Muscle of leg (tissue), 11 donors: Measurements from ENCODE around the gene TMX2. TPM values are rescaled to one million over a fixed set of nuclear protein-coding genes. Genes with fewer than 3 reads are reported as not detected.

Experiments
- DNase-seq: peaks from one replicate; pipeline ENCODE4 v3.0.0; 2013
- H3K27ac ChIP-seq: one replicate; pipeline ENCODE4 v1.5.1; 2013; ENCODE audit warnings: mild to moderate bottlenecking, low read length, control low read depth
- H3K27me3 ChIP-seq: one replicate; pipeline ENCODE4 v1.6.1; 2013; ENCODE audit warnings: low read length; ENCODE audit not compliant: control insufficient read depth, insufficient read depth
- H3K36me3 ChIP-seq: one replicate; pipeline ENCODE4 v1.6.1; 2013; ENCODE audit warnings: low read length; ENCODE audit not compliant: control insufficient read depth, insufficient read depth
- H3K4me1 ChIP-seq: one replicate; pipeline ENCODE4 v1.6.1; 2013; ENCODE audit warnings: low read length; ENCODE audit not compliant: control insufficient read depth, insufficient read depth
- H3K4me3 ChIP-seq: one replicate; pipeline ENCODE4 v1.5.1; 2013; ENCODE audit warnings: low read length, control low read depth
- H3K9me3 ChIP-seq: replicated peaks from 2 replicates; pipeline ENCODE4 v1.6.1; 2013; ENCODE audit warnings: low read depth, low read length; ENCODE audit not compliant: control insufficient read depth
- WGBS: methylation state at CpG from one replicate; pipeline ENCODE4 v1.1.5; 2013; ENCODE audit warnings: missing lambda C conversion rate; ENCODE audit not compliant: insufficient coverage; 5-methylcytosine and 5-hydroxymethylcytosine counted together
- polyA plus RNA-seq, 8 donors: library from polyadenylated mRNA; unstranded; fragments of 120-200 nt; gene quantifications; one replicate each; pipeline versions ENCODE4 v1.2.1 to v1.2.3, GENCODE V29; 2013; ENCODE audit warnings: inconsistent platforms in 1 of 8, low replicate concordance in 1 of 8; ENCODE audit not compliant: insufficient read length in 8 of 8, insufficient read depth in 1 of 8
- total RNA-seq: library from RNA; stranded (reverse); fragments of 120-200 nt; gene quantifications from one replicate; pipeline ENCODE4 v1.2.4, GENCODE V29; 2013

TMX2 gene
- total and polyA plus RNA-seq, 9 donors, result 45.8 to 55.3 (median 53.7) TPM

DNA sequence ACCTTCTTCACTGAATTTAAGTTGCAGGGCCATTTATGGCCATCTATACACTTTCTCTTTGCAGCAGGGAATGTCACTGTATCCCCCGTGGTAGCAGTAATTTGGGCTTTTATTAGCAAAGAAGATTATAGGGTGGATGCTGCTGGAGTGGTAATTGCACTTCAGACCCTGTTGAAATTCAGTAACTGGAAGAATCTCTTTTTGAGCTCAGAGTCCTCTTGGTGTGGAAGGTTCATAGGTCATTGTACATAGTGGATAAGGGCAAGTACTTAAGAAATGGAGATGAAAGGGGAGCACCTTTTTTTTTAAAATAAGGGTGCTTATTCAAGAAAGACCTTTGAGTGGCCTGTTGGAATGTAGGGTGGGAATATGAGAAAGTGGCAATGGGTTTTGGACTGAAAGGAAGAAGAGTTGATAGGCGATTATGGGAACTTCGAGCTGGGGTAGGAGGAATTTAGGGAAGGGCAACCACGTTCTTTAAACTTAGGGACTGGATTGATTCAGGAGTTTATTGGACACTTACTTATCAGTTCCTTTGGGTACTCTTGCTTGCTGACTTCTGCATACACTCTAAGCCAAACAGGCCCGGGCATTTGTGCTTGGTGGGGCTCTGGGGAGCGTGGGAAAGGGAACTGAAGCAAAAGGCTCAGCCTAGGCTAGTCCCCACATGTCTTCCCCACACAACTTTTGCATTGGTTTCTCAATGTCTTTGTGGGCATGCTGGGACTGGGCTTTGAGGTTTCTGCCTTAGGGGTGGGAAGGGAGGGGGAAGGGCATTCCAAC lies 75.7 kb downstream of the TMX2 start:
- H3K9me3 ChIP-seq, result no peaks in the 10 kb centered on the region
- H3K4me3 ChIP-seq, result no peak overlapping the region
- peak; percentile 39 for DNase-seq
- H3K36me3 ChIP-seq, result peaks cover 21% of the 10 kb centered on the region
- WGBS, result 61% methylated on average over 3 of the region's 6 CpGs
- H3K4me1 ChIP-seq, result peaks cover 9% of the 10 kb centered on the region
- H3K27ac ChIP-seq, result no peak overlapping the region
- no peaks in the 10 kb centered on the region for H3K27me3 ChIP-seq

DNA sequence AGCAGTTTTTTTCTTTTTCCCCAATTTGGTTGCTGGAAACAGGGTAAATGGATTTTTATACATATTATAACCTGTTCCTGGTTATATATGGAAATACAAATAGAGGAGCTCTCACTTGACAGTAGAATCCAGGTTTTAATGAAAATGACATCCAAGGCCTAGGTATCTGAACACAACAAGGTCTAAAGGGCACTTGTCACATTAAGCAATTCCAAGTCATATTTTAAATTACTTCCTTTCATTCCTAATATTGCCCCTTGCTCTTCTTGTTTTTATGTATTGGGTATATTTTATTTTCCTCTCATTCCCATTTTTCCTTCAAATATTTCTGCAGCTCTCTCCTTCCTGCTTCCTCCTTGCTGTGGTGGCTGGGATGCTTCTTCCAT lies 76.3 kb downstream of the TMX2 start:
- Histone ChIP-seq H3K27ac (no peak overlapping the region), H3K27me3 (no peaks in the 10 kb centered on the region), H3K36me3 (peaks cover 25% of the 10 kb centered on the region), H3K4me3 (no peak overlapping the region), H3K9me3 (no peaks in the 10 kb centered on the region), H3K4me1 (peaks cover 9% of the 10 kb centered on the region)
- DNase-seq, result no peak

Other genes starting within 250 kb of the TMX2 start
- 12.2 TPM for gene SLC43A1, start 196.9 kb upstream of the TMX2 start, total RNA-seq
- gene SLC43A1, start 196.9 kb upstream of the TMX2 start, polyA plus RNA-seq, result 10 to 100 TPM in 4 of 8 donors, 1 to 10 TPM in 4; 7.1 to 12.5 (median 10.1) TPM
- gene TIMM10, start 181.8 kb upstream of the TMX2 start, total RNA-seq, result 44.1 TPM
- 10 to 100 TPM; 36.3 to 61.9 (median 37.8) TPM for gene TIMM10, start 181.8 kb upstream of the TMX2 start, polyA plus RNA-seq
- gene SMTNL1, start 175.0 kb upstream of the TMX2 start, total RNA-seq, result 143 TPM
- 100 to 1,000 TPM in 7 of 8 donors, 10 to 100 TPM in 1; 93.2 to 258 (median 197) TPM for gene SMTNL1, start 175.0 kb upstream of the TMX2 start, polyA plus RNA-seq
- gene UBE2L6, start 144.9 kb upstream of the TMX2 start, total RNA-seq, result 18.5 TPM
- gene UBE2L6, start 144.9 kb upstream of the TMX2 start, polyA plus RNA-seq, result 10 to 100 TPM; 19.9 to 25.6 (median 22.5) TPM
- gene SERPING1, start 114.9 kb upstream of the TMX2 start, total RNA-seq, result 31.4 TPM
- 10 to 100 TPM; 71.8 to 97.7 (median 89.0) TPM for gene SERPING1, start 114.9 kb upstream of the TMX2 start, polyA plus RNA-seq
- gene YPEL4, start 62.7 kb upstream of the TMX2 start, total RNA-seq, result 0.53 TPM
- gene YPEL4, start 62.7 kb upstream of the TMX2 start, polyA plus RNA-seq, result 1 to 10 TPM in 7 of 8 donors, under 1 TPM in 1; 0.82 to 2.1 (median 1.7) TPM
- gene CLP1, start 54.8 kb upstream of the TMX2 start, total RNA-seq, result 12.3 TPM
- gene CLP1, start 54.8 kb upstream of the TMX2 start, polyA plus RNA-seq, result 10 to 100 TPM in 4 of 8 donors, 1 to 10 TPM in 4; 8.6 to 11.3 (median 10.0) TPM
- gene ZDHHC5, start 44.5 kb upstream of the TMX2 start, total RNA-seq, result 13.5 TPM
- gene ZDHHC5, start 44.5 kb upstream of the TMX2 start, polyA plus RNA-seq, result 10 to 100 TPM; 25.6 to 40.3 (median 31.9) TPM
- 18.9 TPM for gene MED19, start 378 bp upstream of the TMX2 start, total RNA-seq
- gene MED19, start 378 bp upstream of the TMX2 start, polyA plus RNA-seq, result 10 to 100 TPM; 11.3 to 16.3 (median 14.0) TPM
- 113 TPM for gene SELENOH, start 28.9 kb downstream of the TMX2 start, total RNA-seq
- 10 to 100 TPM; 68.8 to 91.1 (median 78.1) TPM for gene SELENOH, start 28.9 kb downstream of the TMX2 start, polyA plus RNA-seq
- not detected for gene BTBD18, start 39.2 kb downstream of the TMX2 start, total RNA-seq
- under 1 TPM in 7 of 8 donors, not detected in 1; 0.07 to 0.41 (median 0.09) TPM for gene BTBD18, start 39.2 kb downstream of the TMX2 start, polyA plus RNA-seq
- 110 TPM for gene CTNND1, start 49.2 kb downstream of the TMX2 start, total RNA-seq
- gene CTNND1, start 49.2 kb downstream of the TMX2 start, polyA plus RNA-seq, result 100 to 1,000 TPM; 106 to 145 (median 128) TPM